GM06990 (cell line): ENCODE results near the gene GIMAP1.

Source experiments
- DNase-seq: peaks from one replicate; pipeline ENCODE4 v3.0.0-alpha.2; 2011; ENCODE audit not compliant: insufficient read length; ENCODE audit errors: extremely low read depth
- H3K27me3 ChIP-seq: replicated peaks from 2 replicates; pipeline ENCODE4 v1.6.0; 2011; ENCODE audit warnings: low read length; ENCODE audit not compliant: control insufficient read depth, insufficient read depth
- H3K36me3 ChIP-seq: 2 replicates; pipeline ENCODE4 v1.5.1; 2011; ENCODE audit warnings: low read length; ENCODE audit not compliant: control insufficient read depth, insufficient read depth
- H3K4me3 ChIP-seq: replicated peaks from 2 replicates; pipeline ENCODE4 v1.5.1; 2011; ENCODE audit warnings: low read depth, mild to moderate bottlenecking, control low read depth, low read length
- CTCF ChIP-seq: IDR thresholded peaks from 2 replicates; pipeline ENCODE4 v1.5.1; 2011; ENCODE audit warnings: low read length, control low read depth, mild to moderate bottlenecking, inconsistent platforms; ENCODE audit not compliant: insufficient read depth, poor library complexity, severe bottlenecking

GIMAP1 gene

GRCh38 chr7:150739033-150739432 lies 22.6 kb downstream of the GIMAP1 start:
- H3K36me3 ChIP-seq: peaks cover 9% of the 10 kb centered on the region
- H3K4me3 ChIP-seq: peak overlapping the region; percentile 77
- peak; percentile 10 for TF ChIP-seq CTCF
- no peak for DNase-seq
- H3K27me3 ChIP-seq: no peaks in the 10 kb centered on the region

- TF ChIP-seq CTCF: no peak
- H3K27me3 ChIP-seq: no peaks in the 10 kb centered on the region
- DNase-seq: no peak
- H3K4me3 ChIP-seq: peak overlapping the region; percentile 77
- peaks cover 14% of the 10 kb centered on the region for H3K36me3 ChIP-seq
Observed at GRCh38 chr7:150740053-150740452, 23.6 kb downstream of the GIMAP1 start.

DNA sequence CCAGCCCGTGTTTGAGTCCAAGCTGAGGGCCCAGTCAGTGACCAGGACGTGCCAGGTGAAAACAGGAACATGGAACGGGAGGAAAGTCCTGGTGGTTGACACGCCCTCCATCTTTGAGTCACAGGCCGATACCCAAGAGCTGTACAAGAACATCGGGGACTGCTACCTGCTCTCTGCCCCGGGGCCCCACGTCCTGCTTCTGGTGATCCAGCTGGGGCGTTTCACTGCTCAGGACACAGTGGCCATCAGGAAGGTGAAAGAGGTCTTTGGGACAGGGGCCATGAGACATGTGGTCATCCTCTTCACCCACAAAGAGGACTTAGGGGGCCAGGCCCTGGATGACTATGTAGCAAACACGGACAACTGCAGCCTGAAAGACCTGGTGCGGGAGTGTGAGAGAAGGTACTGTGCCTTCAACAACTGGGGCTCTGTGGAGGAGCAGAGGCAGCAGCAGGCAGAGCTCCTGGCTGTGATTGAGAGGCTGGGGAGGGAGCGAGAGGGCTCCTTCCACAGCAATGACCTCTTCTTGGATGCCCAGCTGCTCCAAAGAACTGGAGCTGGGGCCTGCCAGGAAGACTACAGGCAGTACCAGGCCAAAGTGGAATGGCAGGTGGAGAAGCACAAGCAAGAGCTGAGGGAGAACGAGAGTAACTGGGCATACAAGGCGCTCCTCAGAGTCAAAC lies 26.0 kb downstream of the GIMAP1 start:
- Histone ChIP-seq H3K4me3 (no peak overlapping the region), H3K27me3 (no peaks in the 10 kb centered on the region), H3K36me3 (peaks cover 16% of the 10 kb centered on the region)
- no peak for DNase-seq
- no peak for TF ChIP-seq CTCF

GRCh38 chr7:150744041-150744656 lies 27.7 kb downstream of the GIMAP1 start:
- DNase-seq: no peak
- no peaks in the 10 kb centered on the region for H3K27me3 ChIP-seq
- no peak overlapping the region for H3K4me3 ChIP-seq
- H3K36me3 ChIP-seq: peaks cover 16% of the 10 kb centered on the region
- no peak for TF ChIP-seq CTCF

GRCh38 chr7:150745086-150745485 lies 28.7 kb downstream of the GIMAP1 start:
- no peak for DNase-seq
- no peak for TF ChIP-seq CTCF
- Histone ChIP-seq H3K4me3 (no peak overlapping the region), H3K36me3 (peaks cover 16% of the 10 kb centered on the region), H3K27me3 (no peaks in the 10 kb centered on the region)
